Right cardiac atrium (tissue), 5 donors: ENCODE measurements around the gene PTPN2. TPM values are rescaled to one million over a fixed set of nuclear protein-coding genes. Genes with fewer than 3 reads are reported as not detected.

ENCODE experiments used
- ATAC-seq, 2 donors: fragments of 200-7000 bp; cut with Tn5 transposase; one replicate each; pipeline versions ENCODE4 v1.8.0 to v1.9.1; 2020; ENCODE audit warnings: moderate library complexity in 2 of 2, mild to moderate bottlenecking in 1 of 2
- DNase-seq, 3 donors: peaks; one replicate each; pipeline ENCODE4 v3.0.0-alpha.2; 2020
- H3K27ac ChIP-seq: one replicate; pipeline ENCODE4 v1.5.1; 2013; ENCODE audit warnings: mild to moderate bottlenecking, low read length, control low read depth, moderate library complexity
- H3K27me3 ChIP-seq: one replicate; pipeline ENCODE4 v1.6.1; 2013; ENCODE audit not compliant: control insufficient read depth, insufficient read depth
- H3K4me1 ChIP-seq: one replicate; pipeline ENCODE4 v1.6.1; 2013; ENCODE audit warnings: low read length; ENCODE audit not compliant: control insufficient read depth, insufficient read depth
- H3K4me3 ChIP-seq: one replicate; pipeline ENCODE4 v1.5.1; 2013; ENCODE audit warnings: low read length, control low read depth
- H3K9me3 ChIP-seq: one replicate; pipeline ENCODE4 v1.6.1; 2013; ENCODE audit warnings: low read length; ENCODE audit not compliant: control insufficient read depth
- WGBS: extraction: QIAGEN DNeasy Blood & Tissue Kit; methylation state at CpG from one replicate; pipeline ENCODE4 v1.1.7; 2013; 5-methylcytosine and 5-hydroxymethylcytosine counted together
- intact Hi-C, 4 donors: fragments of 100-400 bp; cut with DNase I; formaldehyde crosslinking; loops; one replicate each; pipeline versions ENCODE4 v1.11.0 to v1.14.0; 2022 to 2023
- polyA plus RNA-seq: library from polyadenylated mRNA; stranded (reverse); fragments of 200-250 nt; gene quantifications from one replicate; pipeline ENCODE4 v1.2.3, GENCODE V29; 2013
- total RNA-seq, 4 donors: library from RNA; stranded (reverse); fragmentation: NEBNext Ultra II Directional; extraction: Animal tissue kit (Norgen Biotek cat#: 25700); gene quantifications; one replicate each; pipeline ENCODE4 v1.2.1, GENCODE V29; 2021
- donor health status: healthy with polysubstance abuse.
- donor health status: DM: no; HTN: yes; CAD: no.
- donor health status: DM: no; HTN: no; CAD: no.
- donor health status: DM: no; HTN: yes; CAD: no; lungs with severe emphysema.
- donor health status: DM: yes; HTN: yes; CAD: no.

PTPN2 gene
- total and polyA plus RNA-seq, 5 donors = 12.3 to 16.5 (median 15.3) TPM

DNA sequence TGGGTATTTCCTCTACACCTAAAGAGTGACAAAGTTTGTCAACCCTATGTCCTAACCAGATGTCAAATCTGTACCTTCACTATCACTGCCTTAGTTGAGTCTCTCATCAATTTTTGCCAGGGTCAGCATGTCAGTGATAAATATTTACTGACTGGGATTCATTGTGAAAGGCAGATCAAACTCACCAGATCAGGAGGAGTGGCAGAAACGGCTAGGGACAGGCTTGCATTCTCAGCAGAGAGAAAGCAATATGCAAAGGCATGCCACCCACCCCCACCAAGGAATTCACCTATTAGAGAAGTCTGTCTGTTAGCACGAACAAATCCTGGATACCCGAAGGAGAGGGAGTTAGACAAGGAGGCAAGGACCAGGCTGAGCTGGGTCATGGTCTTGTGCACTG, 62.6 kb downstream of the PTPN2 start:
- no peak for ATAC-seq
- DNase-seq = no peak
- Histone ChIP-seq H3K9me3 (no peaks in the 10 kb centered on the region), H3K27ac (no peak overlapping the region), H3K4me3 (no peak overlapping the region), H3K4me1 (peaks cover 1% of the 10 kb centered on the region), H3K27me3 (no peaks in the 10 kb centered on the region)
- 70% methylated on average over 3 of the region's 3 CpGs for WGBS
- intact Hi-C loops = no loop called here

DNA sequence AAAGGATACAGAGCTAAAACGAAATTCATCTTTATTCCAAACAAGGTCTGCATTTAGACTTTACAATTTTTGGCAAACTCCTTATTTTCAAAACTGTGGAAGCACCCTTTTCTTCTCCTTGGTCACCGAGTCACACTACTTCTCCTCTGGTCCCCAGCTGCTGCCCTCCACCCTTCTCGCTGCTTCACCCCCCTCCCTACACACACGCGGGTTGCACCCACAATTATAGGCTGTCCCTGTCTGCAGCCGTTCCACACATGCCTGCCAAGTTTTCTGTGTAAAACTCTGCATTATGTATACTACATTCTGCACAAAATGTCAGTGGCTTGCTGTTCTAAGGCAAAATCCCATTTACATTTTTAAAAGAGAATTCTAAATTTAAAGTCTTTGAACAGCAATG, 63.5 kb downstream of the PTPN2 start:
- Histone ChIP-seq H3K27me3 (no peaks in the 10 kb centered on the region), H3K9me3 (no peaks in the 10 kb centered on the region), H3K4me3 (no peak overlapping the region), H3K27ac (no peak overlapping the region), H3K4me1 (peaks cover 1% of the 10 kb centered on the region)
- intact Hi-C loops = no loop called here
- DNase-seq (no peak), ATAC-seq (no peak)
- WGBS = 55% methylated on average over 6 of the region's 6 CpGs

DNA sequence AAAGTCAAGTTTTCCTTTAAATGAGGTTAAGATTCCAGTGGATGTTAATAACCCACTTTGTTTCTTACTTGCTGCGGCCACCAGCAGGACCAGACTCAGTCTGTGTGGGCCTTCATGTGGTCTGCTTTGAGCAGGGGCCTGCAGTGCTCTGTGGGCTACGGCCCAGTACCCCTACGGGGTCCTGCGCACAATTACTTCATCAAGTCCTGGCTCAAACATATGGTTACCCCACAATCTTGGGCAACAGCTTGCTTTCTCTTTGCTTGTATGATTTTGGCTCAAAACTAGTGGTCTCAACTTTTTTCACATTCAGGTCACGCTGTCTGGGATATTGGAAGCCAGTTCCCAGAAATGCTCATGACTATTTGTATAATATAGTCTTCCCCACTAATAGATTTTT, 64.2 kb downstream of the PTPN2 start:
- H3K9me3 ChIP-seq = no peaks in the 10 kb centered on the region
- H3K27ac ChIP-seq = no peak overlapping the region
- no peak overlapping the region for H3K4me3 ChIP-seq
- H3K27me3 ChIP-seq = no peaks in the 10 kb centered on the region
- ATAC-seq (peak; percentile 29 to 48), DNase-seq (no peak)
- intact Hi-C loops = no loop called here
- H3K4me1 ChIP-seq = peaks cover 1% of the 10 kb centered on the region
- 52% methylated on average over 5 of the region's 5 CpGs for WGBS

DNA sequence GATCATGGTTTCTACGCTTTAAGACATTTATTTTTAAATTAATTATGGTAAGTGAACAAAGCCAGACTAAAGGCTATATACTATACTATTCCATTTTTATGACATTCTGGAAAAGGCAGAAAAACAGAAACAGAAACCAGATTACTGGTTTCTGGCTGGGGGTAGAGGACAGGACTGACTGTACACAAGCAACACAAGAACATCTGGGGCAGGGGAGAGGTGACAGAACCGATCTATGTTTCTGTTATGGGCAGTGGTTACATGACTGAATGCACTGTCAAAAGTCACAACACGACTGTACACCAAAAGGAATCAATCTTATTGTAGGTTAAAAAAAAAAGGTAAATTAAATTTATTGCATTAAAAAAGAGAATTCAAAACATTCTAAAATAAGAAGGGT, 64.7 kb downstream of the PTPN2 start:
- Histone ChIP-seq H3K27me3 (no peaks in the 10 kb centered on the region), H3K4me1 (peaks cover 1% of the 10 kb centered on the region), H3K4me3 (no peak overlapping the region), H3K9me3 (no peaks in the 10 kb centered on the region), H3K27ac (no peak overlapping the region)
- no peak for DNase-seq
- 81% methylated on average over 3 of the region's 3 CpGs for WGBS
- no peak for ATAC-seq
- intact Hi-C loops = no loop called here

DNA sequence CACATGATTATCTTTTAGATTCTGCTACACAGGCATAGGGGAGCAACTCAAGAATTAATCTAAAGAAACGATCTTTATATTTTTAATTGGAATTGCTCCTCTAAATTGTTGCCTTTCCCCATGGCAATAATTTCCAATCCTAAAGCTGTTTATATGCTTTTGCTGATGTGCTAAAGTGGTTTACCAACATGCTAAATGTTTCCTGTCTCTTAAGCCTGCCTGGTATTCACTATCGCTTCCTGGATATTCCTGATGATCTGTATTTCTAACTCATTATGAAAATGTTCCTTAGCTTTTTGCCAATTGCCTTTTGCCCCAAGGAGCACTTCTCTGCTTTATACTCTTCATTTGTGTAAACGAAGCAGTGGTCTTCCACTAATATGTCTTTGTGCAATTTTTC, 65.8 kb downstream of the PTPN2 start:
- intact Hi-C loops = no loop called here
- no peak for DNase-seq
- Histone ChIP-seq H3K4me1 (peaks cover 1% of the 10 kb centered on the region), H3K27ac (no peak overlapping the region), H3K27me3 (no peaks in the 10 kb centered on the region), H3K9me3 (no peaks in the 10 kb centered on the region), H3K4me3 (no peak overlapping the region)
- WGBS = 92% methylated on average over 3 of the region's 3 CpGs
- ATAC-seq = no peak

DNA sequence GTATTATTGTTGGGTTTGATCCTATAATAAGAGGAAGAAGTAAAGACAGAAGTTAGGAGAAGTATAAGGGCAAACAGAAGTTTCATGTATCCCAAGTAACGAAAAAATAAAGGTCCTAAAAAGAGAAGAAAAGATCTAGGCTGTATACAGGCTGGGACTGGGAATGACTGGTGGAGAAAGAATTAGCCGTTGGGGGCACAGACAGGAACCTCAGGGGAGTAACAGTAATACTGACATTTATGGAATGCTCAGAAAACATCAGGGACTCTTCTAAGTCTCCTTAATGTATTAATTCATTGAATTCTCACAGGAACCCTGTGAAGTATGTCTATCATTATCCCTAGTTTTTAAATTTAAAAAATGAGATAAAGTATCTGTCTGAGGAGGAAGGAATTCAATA, 67.6 kb downstream of the PTPN2 start:
- H3K27ac ChIP-seq = no peak overlapping the region
- H3K27me3 ChIP-seq = no peaks in the 10 kb centered on the region
- DNase-seq (no peak), ATAC-seq (no peak)
- intact Hi-C loops = no loop called here
- 77% methylated on average over 2 of the region's 2 CpGs for WGBS
- H3K4me3 ChIP-seq = no peak overlapping the region
- H3K9me3 ChIP-seq = no peaks in the 10 kb centered on the region
- peaks cover 2% of the 10 kb centered on the region for H3K4me1 ChIP-seq

DNA sequence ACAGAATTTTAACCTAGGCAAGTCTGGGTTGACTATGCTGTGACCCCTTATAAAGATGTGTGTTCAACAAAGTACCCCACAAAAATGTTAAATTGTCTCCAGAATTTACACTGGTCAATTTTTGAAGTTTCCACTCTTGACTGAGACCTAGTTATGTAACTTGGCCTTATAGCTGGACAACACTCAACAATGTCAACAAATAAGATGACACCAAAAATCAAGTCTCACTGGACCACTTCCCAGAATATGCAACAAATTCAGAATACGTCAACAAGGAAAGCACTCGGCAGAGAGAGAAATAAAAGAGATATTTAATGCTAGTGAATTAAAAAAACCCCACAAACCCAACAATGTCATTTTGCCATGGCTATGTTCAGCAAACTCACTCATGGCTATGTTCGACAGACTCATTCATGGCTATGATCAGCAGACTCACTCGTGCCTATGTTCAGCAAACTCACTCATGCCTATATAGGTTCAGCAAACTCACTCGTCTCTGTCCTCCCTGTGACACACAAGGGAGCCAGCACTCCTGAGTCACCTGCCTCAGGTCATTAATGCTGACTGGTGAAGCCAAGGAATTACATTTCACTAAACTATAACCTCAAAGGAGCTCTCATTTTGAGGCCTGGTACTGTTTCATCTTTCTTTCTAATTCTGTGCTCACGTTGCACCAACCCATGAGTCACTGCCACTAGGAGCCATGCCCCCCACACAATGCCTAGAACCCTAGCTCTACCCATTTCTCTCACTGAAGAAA, 72.7 kb downstream of the PTPN2 start:
- Histone ChIP-seq H3K27ac (no peak overlapping the region), H3K27me3 (no peaks in the 10 kb centered on the region), H3K4me3 (no peak overlapping the region), H3K4me1 (peaks cover 1% of the 10 kb centered on the region), H3K9me3 (no peaks in the 10 kb centered on the region)
- ATAC-seq (no peak), DNase-seq (no peak)
- 73% methylated on average over 6 of the region's 6 CpGs for WGBS
- intact Hi-C loops = no loop called here

DNA sequence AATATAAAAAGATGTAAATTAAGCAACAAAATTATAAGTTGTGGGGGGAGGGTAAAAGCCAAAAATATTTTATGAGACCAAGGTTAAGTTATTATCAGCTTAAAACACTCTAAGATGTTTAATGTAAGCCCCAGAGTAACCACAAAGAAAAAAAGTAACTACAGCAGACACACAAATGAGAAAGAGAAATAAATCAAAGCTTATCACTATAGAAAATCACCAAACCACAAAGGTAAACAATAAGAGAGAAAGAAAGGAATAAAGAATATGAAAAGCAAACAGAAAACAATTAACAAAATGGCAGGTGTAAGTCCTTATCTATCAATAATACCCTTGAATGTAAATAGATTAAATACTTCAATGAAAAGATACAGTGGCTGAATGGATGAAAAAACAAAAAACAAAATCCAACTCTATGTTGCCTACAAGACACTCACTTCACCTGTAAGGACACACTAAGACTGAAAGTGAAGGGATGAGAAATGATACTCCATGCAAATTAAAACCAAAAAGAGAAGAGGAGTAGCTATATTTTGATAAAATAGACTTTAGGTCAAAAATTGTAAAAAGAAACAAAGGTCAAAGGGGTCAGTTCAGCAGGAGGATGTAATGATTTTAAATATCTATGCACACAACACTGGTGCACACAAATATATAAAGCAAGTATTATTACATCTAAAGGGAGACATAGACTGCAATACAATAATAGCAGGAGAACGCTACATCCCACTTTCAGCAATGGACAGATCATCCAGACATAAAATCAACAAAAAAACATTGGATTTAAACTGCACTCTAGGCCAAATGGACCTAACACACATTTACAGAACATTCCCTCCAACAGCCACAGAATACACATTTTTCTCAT, 80.7 kb downstream of the PTPN2 start:
- DNase-seq (no peak), ATAC-seq (no peak)
- no peak overlapping the region for H3K27ac ChIP-seq
- H3K9me3 ChIP-seq = no peaks in the 10 kb centered on the region
- WGBS = 100% methylated on average over 1 of the region's 1 CpG
- no peaks in the 10 kb centered on the region for H3K27me3 ChIP-seq
- no peaks in the 10 kb centered on the region for H3K4me1 ChIP-seq
- intact Hi-C loops = no loop called here
- no peak overlapping the region for H3K4me3 ChIP-seq

DNA sequence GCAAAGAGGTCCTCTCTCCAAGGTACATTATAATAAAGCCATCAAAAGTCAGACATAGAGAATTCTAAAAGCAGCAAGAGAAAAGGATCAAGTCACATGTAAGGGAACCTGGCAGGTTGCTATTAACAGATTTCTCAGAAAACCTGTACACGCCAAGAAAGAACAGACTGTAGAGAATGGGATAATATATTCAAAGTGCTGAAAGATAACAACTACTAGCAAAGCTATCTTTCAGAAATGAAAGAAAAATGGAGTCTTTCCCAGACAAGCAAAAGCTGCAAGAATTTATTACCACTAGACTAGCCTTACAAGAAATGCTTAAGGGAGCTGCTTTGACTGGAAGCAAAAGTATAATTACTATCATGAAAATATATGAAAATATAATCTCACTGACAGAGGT, 81.5 kb downstream of the PTPN2 start:
- Histone ChIP-seq H3K27me3 (no peaks in the 10 kb centered on the region), H3K4me3 (no peak overlapping the region), H3K27ac (no peak overlapping the region), H3K9me3 (no peaks in the 10 kb centered on the region), H3K4me1 (no peaks in the 10 kb centered on the region)
- DNase-seq (no peak), ATAC-seq (no peak)
- intact Hi-C loops = no loop called here
- 98% methylated on average over 1 of the region's 1 CpG for WGBS

DNA sequence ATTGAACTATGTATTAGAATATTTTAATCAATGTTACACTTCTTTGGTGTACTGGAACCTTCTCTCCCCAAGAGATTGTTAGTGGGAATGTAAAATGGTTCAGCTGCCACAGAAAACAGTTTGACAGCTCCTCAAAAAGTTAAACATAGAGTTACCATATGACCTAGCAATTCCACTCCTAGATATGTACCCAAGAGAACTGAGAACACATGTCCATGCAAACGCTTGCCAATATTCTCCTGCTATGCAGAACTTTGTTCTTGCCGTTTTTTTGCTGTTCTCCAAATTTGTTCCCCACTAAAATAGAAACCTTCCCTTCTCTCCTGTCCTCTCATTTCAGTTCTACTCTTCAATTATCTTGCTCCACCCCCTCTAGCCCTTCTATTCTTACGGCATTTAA, 87.6 kb downstream of the PTPN2 start:
- intact Hi-C loops = no loop called here
- ATAC-seq = no peak
- Histone ChIP-seq H3K4me1 (no peaks in the 10 kb centered on the region), H3K27me3 (no peaks in the 10 kb centered on the region), H3K27ac (no peak overlapping the region), H3K9me3 (no peaks in the 10 kb centered on the region), H3K4me3 (no peak overlapping the region)
- no peak for DNase-seq
- 80% methylated on average over 3 of the region's 3 CpGs for WGBS

DNA sequence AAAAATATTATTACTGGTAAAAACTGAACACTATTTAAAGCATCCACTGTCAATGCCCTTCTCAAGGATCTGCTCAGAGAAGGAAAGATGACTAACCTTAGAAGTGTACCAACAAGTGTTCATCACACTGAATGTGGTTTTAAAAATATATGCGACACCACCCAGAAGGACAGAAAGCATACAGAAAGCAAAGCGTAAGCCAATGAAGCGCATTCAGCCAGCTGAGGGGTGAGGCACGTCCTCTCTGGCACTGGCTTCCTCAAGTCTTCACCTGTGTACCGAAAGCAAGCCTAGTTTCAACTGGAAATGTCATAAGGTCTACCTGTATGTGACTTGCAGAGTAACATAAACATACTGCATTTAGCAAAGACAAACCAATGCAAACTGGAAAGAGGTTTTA, 92.4 kb downstream of the PTPN2 start:
- no peaks in the 10 kb centered on the region for H3K9me3 ChIP-seq
- ATAC-seq = no peak
- intact Hi-C loops = no loop called here
- no peak overlapping the region for H3K27ac ChIP-seq
- no peaks in the 10 kb centered on the region for H3K27me3 ChIP-seq
- H3K4me3 ChIP-seq = no peak overlapping the region
- DNase-seq = no peak
- 96% methylated on average over 5 of the region's 5 CpGs for WGBS
- no peaks in the 10 kb centered on the region for H3K4me1 ChIP-seq
